Measurements from ENCODE around the gene ANXA2R. TPM values are rescaled to one million over a fixed set of nuclear protein-coding genes. Genes with fewer than 3 reads are reported as not detected.

The ANXA2R gene
- total RNA-seq, 1 experiment from 2014 or later: 0.98 TPM

DNA sequence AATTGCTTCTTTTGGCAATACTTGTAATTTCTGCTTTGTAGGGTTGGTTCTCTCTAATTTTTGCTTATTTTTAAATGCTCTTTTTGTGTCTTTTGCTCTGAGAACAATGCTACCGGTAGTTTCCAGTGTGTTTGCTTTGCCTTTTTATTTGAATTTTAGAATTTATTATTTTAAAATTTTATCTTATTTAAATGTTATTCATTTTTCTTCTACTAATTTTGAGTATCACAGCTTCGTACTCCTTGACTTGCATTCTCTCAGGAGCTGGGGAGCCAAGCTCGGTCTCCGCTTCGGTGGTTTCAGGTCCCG lies 45.9 kb downstream of the ANXA2R start:
- DNase-seq (ENCODE audit: unreplicated experiment): no peak
- Mint-ChIP-seq H3K27ac (ENCODE audit: low read depth, unreplicated experiment) (no peak overlapping the region), H3K27me3 (ENCODE audit: insufficient read depth, unreplicated experiment) (no peaks in the 10 kb centered on the region), H3K9me3 (ENCODE audit: unreplicated experiment) (no peaks in the 10 kb centered on the region), H3K36me3 (ENCODE audit: insufficient read depth, unreplicated experiment) (no peaks in the 10 kb centered on the region), H3K4me1 (ENCODE audit: insufficient read depth, unreplicated experiment) (no peaks in the 10 kb centered on the region), H3K4me3 (ENCODE audit: unreplicated experiment) (no peak overlapping the region)
- TF ChIP-seq, protein P1, sequence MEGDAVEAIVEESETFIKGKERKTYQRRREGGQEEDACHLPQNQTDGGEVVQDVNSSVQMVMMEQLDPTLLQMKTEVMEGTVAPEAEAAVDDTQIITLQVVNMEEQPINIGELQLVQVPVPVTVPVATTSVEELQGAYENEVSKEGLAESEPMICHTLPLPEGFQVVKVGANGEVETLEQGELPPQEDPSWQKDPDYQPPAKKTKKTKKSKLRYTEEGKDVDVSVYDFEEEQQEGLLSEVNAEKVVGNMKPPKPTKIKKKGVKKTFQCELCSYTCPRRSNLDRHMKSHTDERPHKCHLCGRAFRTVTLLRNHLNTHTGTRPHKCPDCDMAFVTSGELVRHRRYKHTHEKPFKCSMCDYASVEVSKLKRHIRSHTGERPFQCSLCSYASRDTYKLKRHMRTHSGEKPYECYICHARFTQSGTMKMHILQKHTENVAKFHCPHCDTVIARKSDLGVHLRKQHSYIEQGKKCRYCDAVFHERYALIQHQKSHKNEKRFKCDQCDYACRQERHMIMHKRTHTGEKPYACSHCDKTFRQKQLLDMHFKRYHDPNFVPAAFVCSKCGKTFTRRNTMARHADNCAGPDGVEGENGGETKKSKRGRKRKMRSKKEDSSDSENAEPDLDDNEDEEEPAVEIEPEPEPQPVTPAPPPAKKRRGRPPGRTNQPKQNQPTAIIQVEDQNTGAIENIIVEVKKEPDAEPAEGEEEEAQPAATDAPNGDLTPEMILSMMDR (IDR thresholded peaks at IDR 0.05; ENCODE audit: unreplicated experiment): no peak
- ChIA-PET CTCF (interaction anchor here (0.9 kb wide), 1 partner anchor 49 kb away, joined by 3 read pairs; no protein-coding TSS in a partner anchor), POLR2A (no interaction called here)
- BruUV-seq (replicated peaks): no TSS peak
- intact Hi-C loops (cut with micrococcal nuclease): no loop called here

DNA sequence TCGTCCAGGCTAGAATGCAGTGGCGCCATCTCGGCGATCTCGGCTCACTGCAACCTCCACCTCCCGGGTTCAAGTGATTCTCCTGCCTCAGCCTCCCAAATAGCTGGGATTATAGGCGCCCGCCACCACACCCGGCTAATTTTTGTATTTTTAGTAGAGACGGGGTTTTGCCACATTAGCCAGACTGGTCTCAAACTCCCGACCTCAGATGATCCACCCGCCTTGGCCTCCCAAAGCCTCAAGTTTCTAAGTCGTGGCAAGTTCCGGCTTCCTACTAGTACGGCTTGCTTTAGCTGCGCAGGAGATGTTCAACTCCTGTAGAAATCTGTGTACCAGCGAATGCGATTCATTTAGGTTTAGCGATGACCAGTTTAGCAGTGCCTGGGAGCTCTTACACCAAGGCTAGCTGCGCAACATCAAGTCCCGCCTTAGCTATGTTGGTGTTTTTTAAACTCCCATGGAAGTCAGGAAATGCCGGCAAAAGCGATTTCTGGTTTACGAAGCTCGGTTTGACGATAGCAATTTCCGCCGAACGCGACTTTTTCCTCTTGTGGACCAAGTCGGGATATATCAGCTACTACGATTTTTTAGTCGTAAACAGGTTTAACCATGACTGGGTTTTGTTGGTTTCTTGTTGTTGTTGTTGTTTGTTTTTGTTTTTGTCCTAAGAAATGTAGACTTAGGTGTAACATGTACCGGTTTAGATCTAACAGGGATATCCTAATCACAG lies 46.4 kb downstream of the ANXA2R start:
- Mint-ChIP-seq H3K4me1 (ENCODE audit: insufficient read depth, unreplicated experiment) (no peaks in the 10 kb centered on the region), H3K27ac (ENCODE audit: low read depth, unreplicated experiment) (no peak overlapping the region), H3K4me3 (ENCODE audit: unreplicated experiment) (no peak overlapping the region), H3K9me3 (ENCODE audit: unreplicated experiment) (no peaks in the 10 kb centered on the region), H3K36me3 (ENCODE audit: insufficient read depth, unreplicated experiment) (no peaks in the 10 kb centered on the region), H3K27me3 (ENCODE audit: insufficient read depth, unreplicated experiment) (no peaks in the 10 kb centered on the region)
- intact Hi-C loops (cut with micrococcal nuclease): no loop called here
- DNase-seq (ENCODE audit: unreplicated experiment): no peak
- no TSS peak for BruUV-seq (replicated peaks)
- CTCF ChIA-PET: interaction anchor here (0.6 to 0.9 kb wide), 2 partner anchors 49 to 1150 kb away, joined by 3 to 4 read pairs; no protein-coding TSS in a partner anchor
- POLR2A ChIA-PET: no interaction called here
- TF ChIP-seq, protein P1 (IDR thresholded peaks at IDR 0.05; ENCODE audit: unreplicated experiment): no peak

DNA sequence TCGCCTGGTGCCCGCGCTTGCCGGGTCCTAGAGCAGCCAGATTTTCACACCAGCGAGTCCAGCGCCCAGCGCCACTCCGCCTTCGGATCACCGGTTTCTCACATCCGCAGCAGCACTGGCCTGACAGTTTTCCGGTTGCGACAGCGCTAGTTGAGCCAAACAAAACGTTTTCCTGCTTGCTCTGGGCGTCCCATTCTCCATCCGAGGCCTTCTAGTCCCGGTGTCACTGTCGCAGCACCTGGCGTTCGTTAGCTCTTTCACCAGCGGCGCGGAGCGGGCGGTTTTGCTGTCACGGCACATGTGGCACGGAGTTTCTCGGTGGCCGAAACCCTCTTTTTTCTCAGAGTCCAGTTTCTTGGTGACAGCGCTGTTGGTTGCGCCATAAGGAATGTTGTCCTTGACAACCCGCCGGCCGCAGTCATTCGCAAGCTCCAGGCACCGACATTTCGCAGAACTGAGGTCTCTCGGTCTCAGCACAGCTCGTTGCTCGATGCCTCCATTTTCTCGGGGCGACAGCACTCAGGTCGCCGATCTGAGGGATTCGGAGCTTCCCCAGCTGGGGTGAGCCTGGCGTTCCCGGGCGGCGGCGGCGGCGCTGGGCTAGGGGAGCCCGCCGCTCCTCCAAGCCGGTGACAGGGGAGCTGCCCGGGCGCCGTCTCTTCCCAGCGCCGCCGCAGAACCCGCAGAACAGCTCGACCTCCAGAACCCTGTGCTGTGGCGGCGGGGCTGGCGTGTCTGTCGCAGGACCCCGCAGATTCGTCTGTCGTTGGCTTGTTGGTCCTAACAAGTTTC lies 47.8 kb downstream of the ANXA2R start:
- CTCF ChIA-PET: interaction anchor here (0.9 kb wide), 1 partner anchor 112 kb away, joined by 3 read pairs; no protein-coding TSS in a partner anchor
- DNase-seq (ENCODE audit: unreplicated experiment): no peak
- Mint-ChIP-seq H3K36me3 (ENCODE audit: insufficient read depth, unreplicated experiment) (no peaks in the 10 kb centered on the region), H3K27me3 (ENCODE audit: insufficient read depth, unreplicated experiment) (no peaks in the 10 kb centered on the region), H3K4me3 (ENCODE audit: unreplicated experiment) (no peak overlapping the region), H3K27ac (ENCODE audit: low read depth, unreplicated experiment) (no peak overlapping the region), H3K4me1 (ENCODE audit: insufficient read depth, unreplicated experiment) (no peaks in the 10 kb centered on the region), H3K9me3 (ENCODE audit: unreplicated experiment) (no peaks in the 10 kb centered on the region)
- TF ChIP-seq, protein P1 (IDR thresholded peaks at IDR 0.05; ENCODE audit: unreplicated experiment): no peak
- no TSS peak for BruUV-seq (replicated peaks)
- POLR2A ChIA-PET: no interaction called here
- intact Hi-C loops (cut with micrococcal nuclease): no loop called here

DNA sequence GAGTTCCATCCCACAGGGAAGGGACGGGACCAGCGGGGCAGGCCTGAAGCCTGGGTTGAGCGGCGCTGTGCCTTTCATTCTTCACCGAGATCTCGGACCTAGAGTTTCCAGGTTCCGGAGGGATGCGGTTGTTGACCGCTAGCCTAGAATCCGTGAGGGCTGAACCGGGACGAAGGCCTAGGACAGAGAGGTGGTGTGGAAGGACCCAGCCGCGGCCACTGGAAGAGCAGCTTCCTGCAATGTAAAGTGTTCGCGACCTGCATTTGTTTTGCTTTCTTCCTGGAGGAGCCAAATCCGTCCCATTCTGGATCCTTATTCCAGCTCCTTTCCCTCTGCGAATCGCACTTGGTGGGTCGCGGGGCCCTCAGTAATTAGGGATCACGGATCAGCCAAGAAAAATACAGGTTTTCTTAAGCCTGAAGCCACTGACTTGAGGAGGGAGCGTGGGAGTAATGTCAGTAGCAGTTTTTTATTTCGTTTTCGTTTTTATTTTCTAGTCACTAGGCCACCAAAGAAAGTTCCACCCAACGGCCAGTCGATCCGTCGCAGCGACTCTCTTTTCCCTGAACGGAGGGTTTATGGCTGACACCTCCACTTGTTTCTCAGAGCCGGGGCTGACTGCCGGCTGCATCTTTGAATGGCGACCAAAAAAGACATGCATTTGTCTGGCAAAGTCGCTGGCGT lies 48.6 kb downstream of the ANXA2R start:
- peaks cover 3% of the 10 kb centered on the region for H3K4me1 Mint-ChIP-seq (ENCODE audit: insufficient read depth, unreplicated experiment)
- H3K36me3 Mint-ChIP-seq (ENCODE audit: insufficient read depth, unreplicated experiment): no peaks in the 10 kb centered on the region
- no peak for DNase-seq (ENCODE audit: unreplicated experiment)
- no TSS peak for BruUV-seq (replicated peaks)
- POLR2A ChIA-PET: interaction anchor here (0.6 kb wide), 1 partner anchor 29 kb away, joined by 3 read pairs; no protein-coding TSS in a partner anchor
- H3K4me3 Mint-ChIP-seq (ENCODE audit: unreplicated experiment): no peak overlapping the region
- no peak overlapping the region for H3K27ac Mint-ChIP-seq (ENCODE audit: low read depth, unreplicated experiment)
- H3K9me3 Mint-ChIP-seq (ENCODE audit: unreplicated experiment): no peaks in the 10 kb centered on the region
- CTCF ChIA-PET: no interaction called here
- no peaks in the 10 kb centered on the region for H3K27me3 Mint-ChIP-seq (ENCODE audit: insufficient read depth, unreplicated experiment)
- intact Hi-C loops (cut with micrococcal nuclease): no loop called here
- TF ChIP-seq, protein P1 (IDR thresholded peaks at IDR 0.05; ENCODE audit: unreplicated experiment): no peak
